NCI-H526 treated with DMSO at 0.1 percent for 48 hours (cell line): Measurements from ENCODE around the gene ZBTB25.

ENCODE experiments used
- DNase-seq: peaks from one replicate; lab custom pipeline; 2025; lab: John Stamatoyannopoulos, UW

ZBTB25 gene

GRCh38 chr14:64476438-64476837 is 27.2 kb downstream of the ZBTB25 start:
- DNase-seq, result no peak

DNA sequence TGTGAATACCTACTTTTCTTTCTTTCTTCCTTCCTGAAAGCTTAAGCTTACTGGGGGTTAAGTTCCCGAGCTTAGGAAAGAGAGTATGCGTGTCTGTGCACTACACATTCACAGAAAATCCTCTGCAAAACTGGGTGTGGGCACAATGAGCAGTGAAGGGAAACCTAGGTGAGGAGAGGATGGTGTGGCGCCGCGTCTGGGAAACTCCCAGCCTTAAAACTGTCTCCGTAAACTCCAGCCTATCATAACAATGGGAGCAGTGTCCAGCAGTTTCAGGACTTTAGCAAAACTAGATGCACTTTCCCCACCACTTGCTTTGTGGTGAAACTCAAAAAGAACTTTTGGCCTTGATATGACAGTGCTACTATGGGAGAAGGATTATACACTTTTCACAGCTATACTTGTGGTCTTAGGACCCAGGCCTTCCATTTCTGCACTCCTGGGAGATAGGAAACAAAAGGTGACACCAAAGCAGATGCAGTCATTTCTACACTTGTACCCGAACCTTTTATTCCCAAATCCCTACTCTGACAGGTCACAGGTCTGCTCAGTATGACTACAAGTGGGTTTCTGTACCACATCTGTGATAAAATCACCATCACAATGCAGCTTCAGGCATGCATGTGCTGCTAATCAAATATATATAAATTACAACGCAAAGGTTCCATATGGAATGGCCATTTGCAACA is 27.9 kb downstream of the ZBTB25 start:
- no peak for DNase-seq

DNA sequence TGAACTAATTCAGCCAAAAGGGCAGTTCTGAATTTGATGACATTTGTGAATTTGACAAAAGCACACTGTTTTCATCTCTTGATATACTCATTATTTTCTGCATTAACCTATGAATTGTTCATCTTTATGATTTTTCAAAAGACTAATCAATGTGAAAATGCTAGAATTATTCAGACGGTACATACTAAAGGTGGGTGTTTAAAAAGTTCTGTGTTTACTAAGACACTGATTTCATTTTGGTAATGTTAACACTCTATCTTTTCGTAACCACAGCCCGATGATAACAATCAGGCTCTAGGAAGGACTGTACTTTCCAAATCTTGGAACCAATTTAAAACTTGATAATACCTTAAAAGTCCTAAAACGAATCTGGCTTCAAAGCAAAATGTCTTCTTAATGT is 28.9 kb downstream of the ZBTB25 start:
- no peak for DNase-seq

DNA sequence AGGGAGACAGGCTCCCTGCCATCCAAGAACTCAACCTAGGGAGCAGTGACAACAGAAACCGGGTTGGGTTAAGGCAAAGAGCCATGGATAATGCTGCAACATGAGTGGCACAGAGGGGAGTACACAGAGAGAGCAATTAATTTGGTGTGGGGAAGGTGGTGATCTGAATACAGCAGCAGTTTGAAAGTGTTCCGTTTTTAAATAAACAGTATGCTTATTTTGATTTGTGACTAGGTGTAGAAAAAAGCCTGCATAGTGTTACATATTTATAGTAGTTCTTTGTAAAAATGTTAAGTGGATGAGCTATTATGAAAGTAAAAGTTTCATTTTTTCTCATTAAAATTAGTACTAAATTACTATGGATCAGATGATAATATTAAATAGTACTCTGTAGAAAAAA is 29.6 kb downstream of the ZBTB25 start:
- DNase-seq, result no peak

- no peak for DNase-seq
Measured at GRCh38 chr14:64468451-64468850, 35.2 kb downstream of the ZBTB25 start.

GRCh38 chr14:64467566-64467965 is 36.1 kb downstream of the ZBTB25 start:
- no peak for DNase-seq

DNA sequence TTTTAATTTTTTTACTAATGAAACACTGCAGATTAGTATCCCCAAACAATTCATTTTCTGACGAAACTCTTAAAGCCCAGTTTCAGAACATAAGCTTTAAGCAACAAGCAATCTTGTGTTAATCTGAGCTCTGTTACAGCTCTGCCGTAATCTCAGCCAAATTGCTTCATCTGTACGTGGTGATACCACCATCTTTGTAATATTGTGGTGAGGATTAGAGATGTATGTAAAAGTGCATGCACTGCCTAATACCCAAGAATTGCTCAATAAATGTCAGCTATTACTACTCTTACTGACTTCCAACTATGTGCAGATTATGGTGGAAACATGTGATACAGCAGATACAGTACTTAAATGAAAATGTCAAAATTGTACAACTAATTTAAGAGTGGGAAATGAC is 36.5 kb downstream of the ZBTB25 start:
- DNase-seq, result no peak

- peak; percentile 64 for DNase-seq
Measured at GRCh38 chr14:64465831-64466554, 37.6 kb downstream of the ZBTB25 start.

GRCh38 chr14:64465191-64465822 is 38.3 kb downstream of the ZBTB25 start, which contains the start of gene AKAP5:
Gene AKAP5 (plus strand): TSS chr14:64465499. CDS start chr14:64468395, 2,896 bp downstream.
- peak; percentile 76 for DNase-seq

DNA sequence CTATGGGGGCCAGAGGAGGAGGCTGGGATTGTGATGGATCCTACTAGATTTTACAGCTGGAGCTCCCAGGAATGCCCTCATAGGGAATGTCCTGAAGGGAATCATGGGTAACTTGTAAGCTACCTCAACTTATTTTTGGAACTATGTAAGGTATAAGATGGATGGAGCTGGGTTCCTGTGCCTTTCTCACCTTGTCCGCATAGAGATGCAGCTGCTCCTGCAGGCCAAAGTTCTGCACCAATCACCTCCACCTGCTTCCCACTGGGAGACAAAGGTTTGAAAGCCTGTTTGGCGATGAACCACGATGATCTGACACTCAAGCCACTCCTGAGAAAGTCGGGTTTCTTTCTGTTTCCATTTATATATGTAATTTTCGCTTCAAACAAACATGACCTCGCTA is 39.0 kb downstream of the ZBTB25 start:
- peak; percentile 46 for DNase-seq

- DNase-seq, result no peak
Measured at GRCh38 chr14:64463873-64464272, 39.8 kb downstream of the ZBTB25 start.

DNA sequence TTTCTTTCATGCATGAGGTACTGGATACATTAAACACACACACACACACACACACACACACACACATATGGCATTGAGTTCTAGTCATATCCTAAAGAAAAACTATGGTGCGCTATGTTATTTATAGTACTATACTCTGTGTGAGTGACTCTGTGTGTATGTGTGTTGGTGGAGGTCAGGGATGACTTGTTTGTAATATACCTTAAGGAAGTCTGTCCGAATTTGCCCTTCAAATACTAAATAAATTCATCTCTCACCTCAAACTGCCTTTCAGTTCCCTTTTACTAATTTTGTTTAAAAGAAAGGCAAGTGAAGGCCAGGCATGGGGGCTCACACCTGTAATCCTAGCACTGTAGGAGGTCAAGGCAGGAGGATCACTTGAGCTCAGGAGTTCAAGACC is 40.4 kb downstream of the ZBTB25 start:
- DNase-seq, result no peak

GRCh38 chr14:64461221-64461620 is 42.4 kb downstream of the ZBTB25 start:
- DNase-seq, result no peak

DNA sequence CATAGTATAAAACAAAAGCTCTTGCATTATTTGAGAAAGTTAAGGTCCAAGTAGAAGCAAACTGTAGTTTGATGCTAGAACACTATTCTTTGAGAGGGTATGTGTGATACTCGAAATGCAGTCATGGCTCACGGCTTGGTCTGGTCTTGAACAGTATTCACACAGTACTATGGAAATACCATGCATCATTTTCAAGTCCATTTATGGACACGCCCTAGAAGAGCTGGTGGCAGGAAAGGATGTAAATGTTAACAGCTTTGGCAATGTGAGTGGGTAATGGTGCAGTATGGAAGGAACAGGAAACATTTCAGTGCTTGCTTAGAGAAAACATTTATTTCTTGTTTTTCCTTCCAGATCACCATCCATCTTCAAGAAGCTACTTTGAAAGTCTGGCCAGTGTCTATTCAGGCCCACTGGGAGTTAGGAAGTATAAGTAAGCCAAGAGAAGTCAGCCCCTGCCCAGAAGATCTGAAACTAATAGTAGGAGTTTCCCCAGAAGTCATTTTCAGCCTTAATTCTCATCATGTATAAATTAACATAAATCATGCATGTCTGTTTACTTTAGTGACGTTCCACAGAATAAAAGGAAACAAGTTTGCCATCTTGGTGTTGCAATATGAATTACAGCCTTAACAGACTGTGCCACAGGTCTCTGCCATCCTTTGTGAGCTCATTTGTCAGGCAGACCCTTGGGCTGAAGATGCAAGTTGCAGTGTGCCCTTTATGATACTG is 44.1 kb downstream of the ZBTB25 start:
- DNase-seq, result no peak

GRCh38 chr14:64454671-64455070 is 49.0 kb downstream of the ZBTB25 start:
- no peak for DNase-seq

- DNase-seq, result no peak
Measured at GRCh38 chr14:64450255-64450654, 53.4 kb downstream of the ZBTB25 start.

DNA sequence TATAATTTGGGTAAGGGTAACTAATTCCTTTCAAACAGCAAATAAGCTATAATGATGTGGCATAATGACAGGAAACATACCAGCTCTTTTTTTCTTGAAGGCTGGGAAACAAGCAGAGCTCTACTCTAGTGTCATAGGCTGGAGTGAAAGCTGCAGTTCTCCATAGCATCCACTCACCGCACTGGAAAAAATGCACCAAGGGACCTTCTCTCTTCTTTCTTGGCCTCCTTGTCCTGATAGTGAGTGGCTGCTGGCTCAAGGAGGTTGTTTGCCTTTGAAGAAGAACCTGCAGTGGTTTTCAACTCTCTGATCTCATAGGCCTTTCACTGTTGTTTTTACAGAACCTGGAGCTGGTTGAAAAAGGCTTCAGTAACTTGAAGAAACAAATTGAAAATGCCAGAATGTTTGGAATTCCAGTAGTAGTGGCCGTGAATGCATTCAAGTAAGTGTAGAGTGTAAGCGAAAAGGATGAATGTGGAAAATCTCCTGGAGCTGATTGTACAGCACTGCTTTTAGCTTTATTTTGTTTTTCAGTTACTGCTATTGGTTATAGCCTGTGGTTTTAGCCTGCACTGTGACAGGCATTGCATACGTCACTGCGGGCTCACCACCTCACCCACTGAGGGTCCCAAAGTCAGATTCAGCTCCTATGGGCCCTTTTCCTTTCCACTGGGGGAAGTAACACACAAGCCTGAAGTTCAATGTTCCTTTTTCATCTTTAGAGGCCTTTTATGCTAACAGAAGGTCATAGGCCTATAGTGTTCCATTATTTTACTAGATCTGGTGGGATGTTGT is 55.6 kb downstream of the ZBTB25 start:
- no peak for DNase-seq

DNA sequence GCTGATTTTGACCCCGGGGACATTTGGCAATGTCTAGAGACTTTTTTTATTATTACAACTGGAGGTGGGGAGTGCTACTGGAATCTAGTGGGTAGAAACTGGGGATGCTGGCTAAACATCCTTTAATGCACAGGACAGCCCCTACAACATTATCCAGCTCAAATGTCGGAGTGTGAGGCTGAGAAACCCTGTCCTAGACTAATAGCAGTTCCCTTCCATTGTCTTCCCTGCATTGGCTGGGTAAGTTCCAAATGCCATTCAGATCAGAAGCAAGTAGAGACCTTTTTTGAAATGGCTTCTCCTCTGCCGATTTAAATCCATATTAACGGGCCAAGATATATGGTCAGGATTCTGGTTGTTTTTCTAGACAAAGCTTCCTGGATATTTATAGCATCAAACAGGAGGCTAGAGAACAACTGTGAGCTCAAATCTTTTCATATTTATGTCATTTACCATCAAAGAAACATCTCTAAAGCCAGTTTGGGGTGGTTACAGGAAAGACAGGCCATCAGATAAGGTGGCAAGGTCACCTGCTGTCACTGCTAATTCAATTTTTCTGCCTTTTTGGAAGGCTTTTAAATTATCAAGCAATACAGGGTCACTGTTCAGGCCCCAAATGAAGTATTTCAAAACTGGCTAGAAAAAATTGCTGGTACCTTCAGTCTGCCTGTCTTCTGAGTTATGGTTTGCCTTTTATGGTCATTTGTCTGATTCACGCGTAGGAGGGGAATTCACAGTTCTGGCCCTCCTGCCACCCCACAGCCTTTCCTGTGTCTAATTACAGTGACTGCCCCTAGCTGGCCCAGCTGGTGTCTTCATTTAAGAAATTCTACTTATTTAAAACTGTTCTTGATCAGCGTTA is 58.4 kb downstream of the ZBTB25 start:
- DNase-seq, result no peak

GRCh38 chr14:64444140-64444539 is 59.5 kb downstream of the ZBTB25 start:
- DNase-seq, result no peak

DNA sequence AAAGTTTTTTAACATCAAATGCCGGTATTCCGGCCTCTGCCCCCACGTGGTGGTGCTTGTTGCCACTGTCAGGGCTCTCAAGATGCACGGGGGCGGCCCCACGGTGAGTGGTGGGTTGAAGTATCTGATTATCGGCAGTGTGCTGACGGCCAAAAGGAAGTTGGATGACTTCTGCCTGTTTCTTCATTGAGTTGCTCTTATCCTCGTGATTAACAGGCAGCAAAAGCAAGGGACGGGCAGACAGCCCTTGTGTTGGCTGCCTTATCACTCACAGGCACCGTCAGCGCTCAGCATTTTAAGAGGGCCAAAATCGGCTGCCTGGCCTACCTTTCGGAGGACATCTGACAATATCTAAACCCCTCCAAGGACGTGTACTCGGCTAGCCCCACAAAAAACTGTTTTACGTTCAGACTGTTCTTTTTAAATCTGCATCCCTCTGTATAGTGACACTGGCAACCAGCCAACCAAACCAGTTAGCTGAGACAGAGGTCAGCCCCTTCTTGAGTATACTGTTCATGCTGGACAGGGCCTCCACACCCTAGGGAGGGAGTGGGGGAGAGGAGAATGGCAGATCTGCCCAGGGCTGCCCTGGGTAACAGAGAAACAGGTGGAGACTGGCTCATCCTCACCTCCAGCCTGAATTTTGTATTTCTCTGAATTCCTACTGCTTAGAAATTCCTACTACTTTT is 61.2 kb downstream of the ZBTB25 start:
- no peak for DNase-seq
